Fibroblast of pulmonary artery (primary cell): ENCODE data around the gene AFF1.

Experiments
- DNase-seq: peaks from one replicate; pipeline ENCODE4 v3.0.0-alpha.2; 2010; ENCODE audit warnings: low read depth
- H3K4me3 ChIP-seq: replicated peaks from 2 replicates; pipeline ENCODE4 v1.5.1; 2011; ENCODE audit warnings: low read depth, mild to moderate bottlenecking, control low read depth, low read length, moderate library complexity
- TF ChIP-seq, protein P1 (sequence below): IDR thresholded peaks from 2 replicates; pipeline ENCODE4 v1.5.1; 2011; ENCODE audit warnings: mild to moderate bottlenecking, control low read depth, low read length, inconsistent platforms; ENCODE audit errors: missing control alignments

AFF1 gene

DNA sequence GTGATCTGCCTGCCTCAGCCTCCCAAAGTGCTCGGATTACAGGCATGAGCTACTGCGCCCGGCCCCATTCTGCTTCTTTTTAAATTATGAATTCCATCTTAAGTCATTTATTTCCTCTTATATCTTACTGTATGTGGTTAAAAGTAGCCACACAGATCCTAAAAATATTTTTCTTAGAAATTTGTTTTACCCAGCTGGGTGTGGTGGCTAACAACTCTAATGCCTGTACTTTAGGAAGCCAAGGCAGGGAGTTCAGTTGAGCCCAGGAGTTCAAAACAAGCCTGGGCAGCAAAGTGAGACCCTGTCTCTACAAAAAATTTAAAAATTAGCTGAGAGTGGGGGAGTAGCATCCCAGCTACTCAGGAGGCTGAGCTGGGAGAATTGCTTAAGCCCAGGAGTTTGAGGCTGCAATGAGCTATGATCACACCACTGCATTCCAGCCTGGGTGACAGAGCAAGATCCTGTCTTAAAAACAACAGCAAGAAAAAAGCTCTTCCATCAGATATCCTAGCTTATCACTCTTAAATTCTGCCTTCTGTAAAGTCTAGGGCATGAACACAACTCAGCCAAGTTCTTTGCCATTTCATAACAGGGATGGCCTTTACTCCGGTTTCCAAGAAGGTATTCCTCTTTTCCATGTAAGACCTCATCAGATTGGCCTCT, 15.1 kb upstream of the AFF1 start:
- peak; percentile 29 for DNase-seq
- TF ChIP-seq, protein P1, sequence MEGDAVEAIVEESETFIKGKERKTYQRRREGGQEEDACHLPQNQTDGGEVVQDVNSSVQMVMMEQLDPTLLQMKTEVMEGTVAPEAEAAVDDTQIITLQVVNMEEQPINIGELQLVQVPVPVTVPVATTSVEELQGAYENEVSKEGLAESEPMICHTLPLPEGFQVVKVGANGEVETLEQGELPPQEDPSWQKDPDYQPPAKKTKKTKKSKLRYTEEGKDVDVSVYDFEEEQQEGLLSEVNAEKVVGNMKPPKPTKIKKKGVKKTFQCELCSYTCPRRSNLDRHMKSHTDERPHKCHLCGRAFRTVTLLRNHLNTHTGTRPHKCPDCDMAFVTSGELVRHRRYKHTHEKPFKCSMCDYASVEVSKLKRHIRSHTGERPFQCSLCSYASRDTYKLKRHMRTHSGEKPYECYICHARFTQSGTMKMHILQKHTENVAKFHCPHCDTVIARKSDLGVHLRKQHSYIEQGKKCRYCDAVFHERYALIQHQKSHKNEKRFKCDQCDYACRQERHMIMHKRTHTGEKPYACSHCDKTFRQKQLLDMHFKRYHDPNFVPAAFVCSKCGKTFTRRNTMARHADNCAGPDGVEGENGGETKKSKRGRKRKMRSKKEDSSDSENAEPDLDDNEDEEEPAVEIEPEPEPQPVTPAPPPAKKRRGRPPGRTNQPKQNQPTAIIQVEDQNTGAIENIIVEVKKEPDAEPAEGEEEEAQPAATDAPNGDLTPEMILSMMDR = no peak
- H3K4me3 ChIP-seq = no peak overlapping the region

DNA sequence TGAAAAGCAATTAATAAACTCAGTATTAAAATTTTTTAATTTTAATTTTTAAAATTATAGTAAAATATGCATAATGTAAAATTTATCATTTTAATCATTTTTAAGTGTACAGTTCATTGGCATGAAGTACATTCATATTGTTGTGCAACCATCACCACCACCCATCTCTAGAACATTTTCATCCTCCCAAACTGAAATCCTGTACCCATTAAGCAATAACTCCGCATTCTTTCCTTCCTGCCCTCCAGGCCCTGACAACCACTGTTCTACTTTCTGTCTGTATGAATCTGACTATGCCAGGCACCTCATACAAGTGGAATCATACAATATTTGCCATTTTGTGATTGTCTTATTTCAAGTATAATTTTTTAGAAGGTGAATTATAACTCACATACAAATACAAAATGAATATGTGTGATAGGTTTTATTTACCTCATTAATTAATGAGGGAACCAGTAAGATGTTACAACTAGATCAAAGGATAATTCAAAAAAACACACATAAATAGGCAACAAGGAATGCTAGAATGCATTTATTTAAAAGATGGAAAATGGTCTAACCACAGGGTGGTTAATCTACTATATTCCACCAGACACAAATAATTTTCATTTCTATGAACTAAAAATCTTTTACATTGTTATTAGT, 13.1 kb upstream of the AFF1 start:
- TF ChIP-seq, protein P1 = no peak
- no peak overlapping the region for H3K4me3 ChIP-seq
- peak; percentile 66 for DNase-seq

DNA sequence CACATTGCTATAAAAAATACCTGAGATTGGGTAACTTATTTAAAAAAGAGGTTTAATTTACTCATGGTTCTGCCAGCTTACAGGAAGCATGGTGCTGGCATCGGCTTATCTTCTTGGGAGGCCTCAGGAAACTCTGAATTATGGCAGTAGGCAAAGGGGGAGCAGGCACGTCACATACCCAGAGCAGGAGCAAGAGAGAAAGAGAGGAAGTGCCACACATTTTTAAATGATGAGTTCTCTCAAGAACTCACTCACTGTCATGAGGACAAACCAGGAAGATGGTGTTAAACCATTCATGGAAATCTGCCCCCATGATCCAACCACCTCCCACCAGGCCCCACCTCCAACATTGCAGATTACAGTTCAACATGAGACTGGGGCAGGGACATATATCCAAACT, 10.0 kb upstream of the AFF1 start:
- TF ChIP-seq, protein P1 = no peak
- no peak overlapping the region for H3K4me3 ChIP-seq
- peak; percentile 88 for DNase-seq

DNA sequence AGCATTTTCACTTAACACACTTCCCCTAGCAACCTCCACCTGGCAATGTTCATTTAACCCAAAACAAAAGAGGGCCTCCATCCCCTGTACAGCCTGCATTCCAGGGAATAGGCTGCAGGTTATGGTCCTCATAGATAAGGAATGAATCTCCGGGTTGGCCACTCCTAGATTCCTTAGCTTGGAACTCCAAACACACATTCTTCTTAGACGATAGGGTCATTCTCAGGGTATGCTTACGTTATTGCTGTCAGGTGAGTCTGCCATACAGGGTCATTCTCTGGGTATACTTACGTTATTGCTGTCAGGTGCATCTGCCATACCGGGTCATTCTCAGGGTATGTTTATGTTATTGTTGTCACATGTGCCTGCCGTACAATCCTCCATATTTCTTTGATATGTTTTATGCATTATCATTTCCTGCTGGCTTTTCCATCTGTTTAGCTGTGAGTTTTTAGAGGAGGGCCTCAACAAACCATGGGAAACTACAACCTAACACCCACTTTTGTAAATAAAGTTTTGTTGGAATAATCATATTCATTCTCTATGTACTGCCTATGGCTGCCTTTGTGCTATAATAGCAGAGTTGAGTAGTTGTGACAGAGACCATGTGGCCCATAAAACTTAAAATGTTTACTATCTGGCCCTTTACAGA, 8.2 kb upstream of the AFF1 start:
- no peak overlapping the region for H3K4me3 ChIP-seq
- TF ChIP-seq, protein P1 = no peak
- no peak for DNase-seq

DNA sequence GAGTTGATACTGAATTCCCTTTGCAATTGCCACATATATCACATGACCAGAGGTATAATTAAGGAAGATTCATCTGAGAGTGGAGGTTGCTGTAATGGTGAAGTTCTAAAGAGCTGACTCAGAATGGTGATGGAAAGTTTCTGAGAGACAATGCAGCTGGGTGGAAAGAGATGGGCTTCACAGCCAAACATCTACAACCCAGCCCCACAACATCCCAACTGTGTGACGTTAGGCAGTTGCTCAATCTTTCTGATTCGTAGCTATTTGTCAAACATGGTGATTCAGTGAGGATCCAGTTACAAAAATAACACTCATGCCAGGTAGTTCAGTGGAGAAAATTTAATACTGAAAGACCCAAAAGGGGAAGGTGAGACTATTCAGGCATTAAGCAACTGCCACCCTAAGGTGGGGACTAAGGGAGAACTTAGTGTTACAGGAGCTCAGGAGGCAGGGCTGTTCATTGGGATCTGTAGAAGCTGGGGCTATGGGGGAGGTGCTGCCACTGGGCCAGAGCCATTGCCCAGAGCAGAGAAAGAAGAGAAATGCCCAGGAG, 6.9 kb upstream of the AFF1 start:
- DNase-seq = peak; percentile 98
- no peak overlapping the region for H3K4me3 ChIP-seq
- TF ChIP-seq, protein P1 = no peak

DNA sequence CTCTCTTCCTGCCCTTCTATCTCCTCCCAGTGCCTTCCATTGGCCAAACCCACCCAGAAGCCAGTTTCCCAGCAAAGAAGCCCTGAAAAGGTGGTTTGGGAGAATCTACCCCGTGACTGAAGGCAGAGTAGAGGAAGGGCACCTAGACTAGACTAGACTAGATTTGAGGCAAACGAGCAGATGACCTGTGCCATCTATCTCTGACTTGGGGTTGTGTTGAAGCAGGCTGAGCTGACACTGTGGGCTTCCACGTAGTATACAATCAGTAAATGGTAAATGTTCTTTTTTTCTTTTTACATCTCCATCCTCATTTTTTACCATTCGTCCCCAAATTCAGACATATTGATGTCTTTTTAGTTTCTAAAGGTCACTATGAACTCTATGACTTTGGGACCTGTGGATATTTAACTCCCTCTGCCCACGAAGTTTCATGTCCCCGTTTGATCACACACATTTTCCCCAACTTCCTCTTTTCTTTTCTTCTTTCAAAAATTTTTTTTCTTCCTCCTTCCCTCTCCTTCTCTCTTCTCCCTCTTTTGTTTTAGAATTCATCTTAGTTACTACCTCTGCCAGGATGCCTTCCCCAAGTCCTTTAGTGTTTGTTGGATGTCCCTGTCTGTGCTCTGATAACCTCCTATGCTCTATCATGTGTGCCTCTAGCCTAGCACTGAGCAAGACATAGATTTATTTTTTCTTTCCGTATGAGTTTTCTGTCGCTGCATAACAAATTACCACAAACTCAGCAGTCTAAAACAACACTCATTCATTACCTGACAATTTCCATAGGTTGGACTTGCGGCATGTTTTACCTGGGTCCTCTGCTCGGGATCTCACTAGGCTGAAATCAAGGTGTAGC, 6.2 kb upstream of the AFF1 start:
- H3K4me3 ChIP-seq = no peak overlapping the region
- TF ChIP-seq, protein P1 = no peak
- DNase-seq = no peak
